Measurements from ENCODE around the gene GRIK3. TPM values are rescaled to one million over a fixed set of nuclear protein-coding genes. Genes with fewer than 3 reads are reported as not detected.

GRIK3 gene
- total RNA-seq, 2 experiments from 2014 or later, result not detected

GRCh38 chr1:36851087-36851486 is 183.2 kb downstream of the GRIK3 start:
- Mint-ChIP-seq H3K9me3 (ENCODE audit: low read depth) (no peaks in the 10 kb centered on the region), H3K36me3 (ENCODE audit: low read depth) (no peaks in the 10 kb centered on the region), H3K4me1 (no peaks in the 10 kb centered on the region), H3K4me3 (no peak overlapping the region), H3K27ac (no peak overlapping the region), H3K27me3 (peaks cover 13% of the 10 kb centered on the region)
- ATAC-seq (no peak), DNase-seq (no peak)
- intact Hi-C loops (cut with DNase I, micrococcal nuclease), result no loop called here
- ChIA-PET POLR2A (no interaction called here), CTCF (no interaction called here)

- POLR2A ChIA-PET, result no interaction called here
These were observed 184.4 kb downstream of the GRIK3 start for GRCh38 chr1:36849956-36850355.

GRCh38 chr1:36847761-36848160 is 186.6 kb downstream of the GRIK3 start:
- Mint-ChIP-seq H3K4me1 (no peaks in the 10 kb centered on the region), H3K4me3 (no peak overlapping the region), H3K27me3 (peaks cover 9% of the 10 kb centered on the region), H3K9me3 (ENCODE audit: low read depth) (no peaks in the 10 kb centered on the region), H3K36me3 (ENCODE audit: low read depth) (no peaks in the 10 kb centered on the region), H3K27ac (no peak overlapping the region)
- POLR2A ChIA-PET, result interaction anchor here (0.7 kb wide), 1 partner anchor 80 kb away, joined by 3 read pairs; no protein-coding TSS in a partner anchor
- ATAC-seq, result no peak
- intact Hi-C loops (cut with DNase I, micrococcal nuclease), result no loop called here
- CTCF ChIA-PET, result no interaction called here
- DNase-seq, result no peak

More at GRCh38 chr1:36849956-36850355, 184.4 kb downstream of the GRIK3 start:
- H3K9me3 Mint-ChIP-seq (ENCODE audit: low read depth), result no peaks in the 10 kb centered on the region
- intact Hi-C loops (cut with DNase I, micrococcal nuclease), result no loop called here
- H3K4me3 Mint-ChIP-seq, result no peak overlapping the region
- DNase-seq (no peak), ATAC-seq (no peak)
- CTCF ChIA-PET, result interaction anchor here (0.6 kb wide), 1 partner anchor 1177 kb away, joined by 4 read pairs; no protein-coding TSS in a partner anchor
- H3K36me3 Mint-ChIP-seq (ENCODE audit: low read depth), result no peaks in the 10 kb centered on the region
- no peak overlapping the region for H3K27ac Mint-ChIP-seq
- H3K27me3 Mint-ChIP-seq, result peaks cover 11% of the 10 kb centered on the region
- no peaks in the 10 kb centered on the region for H3K4me1 Mint-ChIP-seq

GRCh38 chr1:36847186-36847585 is 187.1 kb downstream of the GRIK3 start:
- CTCF ChIA-PET, result interaction anchor here (0.5 kb wide), 1 partner anchor 36 kb away, joined by 4 read pairs; no protein-coding TSS in a partner anchor
- Mint-ChIP-seq H3K9me3 (ENCODE audit: low read depth) (no peaks in the 10 kb centered on the region), H3K36me3 (ENCODE audit: low read depth) (no peaks in the 10 kb centered on the region), H3K4me3 (no peak overlapping the region), H3K27me3 (peaks cover 9% of the 10 kb centered on the region), H3K27ac (no peak overlapping the region), H3K4me1 (no peaks in the 10 kb centered on the region)
- DNase-seq, result no peak
- POLR2A ChIA-PET, result interaction anchor here (0.7 kb wide), 1 partner anchor 80 kb away, joined by 3 read pairs; no protein-coding TSS in a partner anchor
- no peak for ATAC-seq
- intact Hi-C loops (cut with DNase I, micrococcal nuclease), result no loop called here

GRCh38 chr1:36846357-36846756 is 188.0 kb downstream of the GRIK3 start:
- Mint-ChIP-seq H3K4me3 (no peak overlapping the region), H3K4me1 (no peaks in the 10 kb centered on the region)
- intact Hi-C loops (cut with DNase I, micrococcal nuclease), result no loop called here

GRCh38 chr1:36845802-36846201 is 188.5 kb downstream of the GRIK3 start:
- H3K9me3 Mint-ChIP-seq (ENCODE audit: low read depth), result no peaks in the 10 kb centered on the region
- no peak overlapping the region for H3K27ac Mint-ChIP-seq
- ChIA-PET CTCF (interaction anchor here (0.7 kb wide), 1 partner anchor 341 kb away, joined by 4 read pairs; no protein-coding TSS in a partner anchor), POLR2A (interaction anchor here (0.5 kb wide), 1 partner anchor 155 kb away, joined by 4 read pairs; no protein-coding TSS in a partner anchor)
- no peaks in the 10 kb centered on the region for H3K4me1 Mint-ChIP-seq
- no peak for ATAC-seq
- peaks cover 5% of the 10 kb centered on the region for H3K27me3 Mint-ChIP-seq
- no peak for DNase-seq
- intact Hi-C loops (cut with DNase I, micrococcal nuclease), result no loop called here
- H3K4me3 Mint-ChIP-seq, result no peak overlapping the region
- H3K36me3 Mint-ChIP-seq (ENCODE audit: low read depth), result no peaks in the 10 kb centered on the region

More at GRCh38 chr1:36846357-36846756, 188.0 kb downstream of the GRIK3 start:
- H3K9me3 Mint-ChIP-seq (ENCODE audit: low read depth), result no peaks in the 10 kb centered on the region
- H3K27ac Mint-ChIP-seq, result no peak overlapping the region
- no peak for ATAC-seq
- ChIA-PET POLR2A (no interaction called here), CTCF (interaction anchor here (0.7 kb wide), 1 partner anchor 340 kb away, joined by 4 read pairs; no protein-coding TSS in a partner anchor)
- no peak for DNase-seq
- peaks cover 5% of the 10 kb centered on the region for H3K27me3 Mint-ChIP-seq
- no peaks in the 10 kb centered on the region for H3K36me3 Mint-ChIP-seq (ENCODE audit: low read depth)

- ATAC-seq (no peak), DNase-seq (no peak)
- Mint-ChIP-seq H3K4me3 (no peak overlapping the region), H3K36me3 (ENCODE audit: low read depth) (no peaks in the 10 kb centered on the region), H3K27ac (no peak overlapping the region), H3K4me1 (no peaks in the 10 kb centered on the region), H3K9me3 (ENCODE audit: low read depth) (no peaks in the 10 kb centered on the region), H3K27me3 (no peaks in the 10 kb centered on the region)
- intact Hi-C loops (cut with DNase I, micrococcal nuclease), result no loop called here
- ChIA-PET POLR2A (no interaction called here), CTCF (no interaction called here)
These were observed 189.4 kb downstream of the GRIK3 start for GRCh38 chr1:36844917-36845316.

GRCh38 chr1:36843906-36844610 is 190.3 kb downstream of the GRIK3 start:
- Mint-ChIP-seq H3K4me3 (no peak overlapping the region), H3K27me3 (no peaks in the 10 kb centered on the region), H3K36me3 (ENCODE audit: low read depth) (no peaks in the 10 kb centered on the region), H3K27ac (no peak overlapping the region), H3K4me1 (no peaks in the 10 kb centered on the region), H3K9me3 (ENCODE audit: low read depth) (no peaks in the 10 kb centered on the region)
- ChIA-PET CTCF (no interaction called here), POLR2A (no interaction called here)
- ATAC-seq, result no peak
- no peak for DNase-seq
- intact Hi-C loops (cut with DNase I, micrococcal nuclease), result no loop called here

GRCh38 chr1:36843027-36843426 is 191.3 kb downstream of the GRIK3 start:
- Mint-ChIP-seq H3K4me1 (no peaks in the 10 kb centered on the region), H3K27ac (no peak overlapping the region), H3K9me3 (ENCODE audit: low read depth) (no peaks in the 10 kb centered on the region), H3K4me3 (no peak overlapping the region), H3K27me3 (no peaks in the 10 kb centered on the region), H3K36me3 (ENCODE audit: low read depth) (no peaks in the 10 kb centered on the region)
- no peak for DNase-seq
- POLR2A ChIA-PET, result no interaction called here
- CTCF ChIA-PET, result no interaction called here
- ATAC-seq, result no peak
- intact Hi-C loops (cut with DNase I, micrococcal nuclease), result no loop called here

- ChIA-PET POLR2A (no interaction called here), CTCF (interaction anchor here (0.5 to 0.6 kb wide), 2 partner anchors 34 to 1994 kb away, joined by 3 read pairs; no protein-coding TSS in a partner anchor)
- no peak for ATAC-seq
- no peaks in the 10 kb centered on the region for H3K9me3 Mint-ChIP-seq (ENCODE audit: low read depth)
- no peaks in the 10 kb centered on the region for H3K4me1 Mint-ChIP-seq
- no peaks in the 10 kb centered on the region for H3K36me3 Mint-ChIP-seq (ENCODE audit: low read depth)
- H3K4me3 Mint-ChIP-seq, result no peak overlapping the region
- DNase-seq, result no peak
- H3K27ac Mint-ChIP-seq, result no peak overlapping the region
- intact Hi-C loops (cut with DNase I, micrococcal nuclease), result no loop called here
- no peaks in the 10 kb centered on the region for H3K27me3 Mint-ChIP-seq
These were observed 191.9 kb downstream of the GRIK3 start for GRCh38 chr1:36842448-36842847.

- intact Hi-C loops (cut with DNase I, micrococcal nuclease), result no loop called here
- POLR2A ChIA-PET, result interaction anchor here (0.6 kb wide), 2 partner anchors 38 to 127 kb away, joined by 3 to 4 read pairs; no protein-coding TSS in a partner anchor
- Mint-ChIP-seq H3K4me3 (no peak overlapping the region), H3K27ac (no peak overlapping the region), H3K27me3 (peaks cover 8% of the 10 kb centered on the region), H3K36me3 (ENCODE audit: low read depth) (no peaks in the 10 kb centered on the region), H3K4me1 (no peaks in the 10 kb centered on the region), H3K9me3 (ENCODE audit: low read depth) (no peaks in the 10 kb centered on the region)
- ATAC-seq (no peak), DNase-seq (no peak)
- CTCF ChIA-PET, result no interaction called here
These were observed 194.8 kb downstream of the GRIK3 start for GRCh38 chr1:36839485-36839884.

GRCh38 chr1:36838888-36839287 is 195.4 kb downstream of the GRIK3 start:
- Mint-ChIP-seq H3K4me1 (no peaks in the 10 kb centered on the region), H3K9me3 (ENCODE audit: low read depth) (no peaks in the 10 kb centered on the region), H3K36me3 (ENCODE audit: low read depth) (no peaks in the 10 kb centered on the region), H3K27me3 (peaks cover 8% of the 10 kb centered on the region), H3K4me3 (no peak overlapping the region), H3K27ac (no peak overlapping the region)
- intact Hi-C loops (cut with DNase I, micrococcal nuclease), result no loop called here
- DNase-seq (no peak), ATAC-seq (no peak)
- ChIA-PET POLR2A (no interaction called here), CTCF (no interaction called here)
